Testis (tissue), 2 donors: Measurements from ENCODE around the gene KRTAP4-1.

Source experiments
- CTCF ChIP-seq, 3 experiments: fragments of 450-650 bp in 2 of 3; fragments of 200-600 bp in 1 of 3; sonication (generic) in 1 of 3; IDR thresholded peaks; one replicate each; pipeline ENCODE4 v1.5.1; 2016 to 2019; ENCODE audit warnings: antibody characterized with exemption in 3 of 3, mild to moderate bottlenecking in 2 of 3, moderate library complexity in 1 of 3
- POLR2A ChIP-seq: fragments of 450-650 bp; IDR thresholded peaks from one replicate; pipeline ENCODE4 v1.6.1; 2017; ENCODE audit warnings: antibody characterized with exemption, mild to moderate bottlenecking, moderate library complexity

GRCh38 chr17:41184480-41184961, at the start of gene KRTAP4-1:
- TF ChIP-seq CTCF (IDR thresholded peaks at IDR 0.05) (no peak), POLR2A (no peak)
